Smooth muscle cell (in vitro differentiated cells): ENCODE data around the gene PCGF3. TPM values are rescaled to one million over a fixed set of nuclear protein-coding genes. Genes with fewer than 3 reads are reported as not detected.

Experiments
- DNase-seq: peaks from one replicate; lab custom pipeline; 2025; ENCODE audit not compliant: unreplicated experiment; lab: John Stamatoyannopoulos, UW
- H2AFZ ChIP-seq: fragments of 200-600 bp; sonication (generic); 2 replicates; pipeline ENCODE4 v1.6.0; 2016; ENCODE audit warnings: antibody characterized with exemption, low read depth, mild to moderate bottlenecking
- H3F3A ChIP-seq: fragments of 200-600 bp; sonication (generic); 2 replicates; pipeline ENCODE4 v1.6.0; 2017; ENCODE audit warnings: antibody characterized with exemption, low read depth
- H3K27ac ChIP-seq: fragments of 200-600 bp; sonication (generic); 2 replicates; pipeline ENCODE4 v1.5.1; 2016; ENCODE audit warnings: low read depth, mild to moderate bottlenecking
- H3K27me3 ChIP-seq: fragments of 200-600 bp; sonication (generic); 2 replicates; pipeline ENCODE4 v1.6.1; 2016; ENCODE audit warnings: low read depth, mild to moderate bottlenecking
- H3K36me3 ChIP-seq: fragments of 200-600 bp; sonication (generic); 2 replicates; pipeline ENCODE4 v1.5.1; 2016; ENCODE audit warnings: low read depth
- H3K4me1 ChIP-seq: fragments of 200-600 bp; sonication (generic); 2 replicates; pipeline ENCODE4 v1.5.1; 2016; ENCODE audit warnings: low read depth
- H3K4me2 ChIP-seq: fragments of 200-600 bp; sonication (generic); 2 replicates; pipeline ENCODE4 v1.6.0; 2016; ENCODE audit warnings: mild to moderate bottlenecking
- H3K4me3 ChIP-seq: fragments of 200-600 bp; sonication (generic); 2 replicates; pipeline ENCODE4 v1.5.1; 2016; ENCODE audit warnings: mild to moderate bottlenecking
- H3K79me2 ChIP-seq: fragments of 200-600 bp; sonication (generic); 2 replicates; pipeline ENCODE4 v1.6.0; 2016; ENCODE audit warnings: low read depth, mild to moderate bottlenecking
- H3K9ac ChIP-seq: fragments of 200-600 bp; sonication (generic); 2 replicates; pipeline ENCODE4 v1.6.0; 2016; ENCODE audit warnings: low read depth
- H3K9me3 ChIP-seq: fragments of 200-600 bp; sonication (generic); replicated peaks from 2 replicates; pipeline ENCODE4 v1.5.1; 2016; ENCODE audit warnings: low read depth
- H4K20me1 ChIP-seq: fragments of 200-600 bp; sonication (generic); 2 replicates; pipeline ENCODE4 v1.6.0; 2016; ENCODE audit warnings: low read depth
- WGBS: methylation state at CpG from one replicate; pipeline ENCODE4 v1.1.7; 2016; ENCODE audit warnings: low lambda C conversion rate; 5-methylcytosine and 5-hydroxymethylcytosine counted together
- polyA plus RNA-seq: library from polyadenylated mRNA; unstranded; fragments of >200 nt; fragmentation: Nextera tagmentation; extraction: Ambion mirVana; gene quantifications from 2 replicates; pipeline ENCODE4 v1.2.1, GENCODE V29; 2016
- total RNA-seq: library from RNA; depleted of rRNA; stranded (reverse); fragments of >200 nt; gene quantifications from 2 replicates; pipeline ENCODE4 v1.2.3, GENCODE V29; 2014
- TF ChIP-seq, protein P1 (sequence below): fragments of 200-600 bp; sonication (generic); IDR thresholded peaks from 2 replicates; pipeline ENCODE4 v1.5.1; 2017; ENCODE audit warnings: borderline replicate concordance, mild to moderate bottlenecking, antibody characterized with exemption; ENCODE audit not compliant: insufficient read depth, poor library complexity, severe bottlenecking

PCGF3 gene, protein sequence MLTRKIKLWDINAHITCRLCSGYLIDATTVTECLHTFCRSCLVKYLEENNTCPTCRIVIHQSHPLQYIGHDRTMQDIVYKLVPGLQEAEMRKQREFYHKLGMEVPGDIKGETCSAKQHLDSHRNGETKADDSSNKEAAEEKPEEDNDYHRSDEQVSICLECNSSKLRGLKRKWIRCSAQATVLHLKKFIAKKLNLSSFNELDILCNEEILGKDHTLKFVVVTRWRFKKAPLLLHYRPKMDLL
- 45.4 and 57.5 TPM in 2 replicates for total RNA-seq
- 29.6 and 30.9 TPM in 2 replicates for polyA plus RNA-seq

DNA sequence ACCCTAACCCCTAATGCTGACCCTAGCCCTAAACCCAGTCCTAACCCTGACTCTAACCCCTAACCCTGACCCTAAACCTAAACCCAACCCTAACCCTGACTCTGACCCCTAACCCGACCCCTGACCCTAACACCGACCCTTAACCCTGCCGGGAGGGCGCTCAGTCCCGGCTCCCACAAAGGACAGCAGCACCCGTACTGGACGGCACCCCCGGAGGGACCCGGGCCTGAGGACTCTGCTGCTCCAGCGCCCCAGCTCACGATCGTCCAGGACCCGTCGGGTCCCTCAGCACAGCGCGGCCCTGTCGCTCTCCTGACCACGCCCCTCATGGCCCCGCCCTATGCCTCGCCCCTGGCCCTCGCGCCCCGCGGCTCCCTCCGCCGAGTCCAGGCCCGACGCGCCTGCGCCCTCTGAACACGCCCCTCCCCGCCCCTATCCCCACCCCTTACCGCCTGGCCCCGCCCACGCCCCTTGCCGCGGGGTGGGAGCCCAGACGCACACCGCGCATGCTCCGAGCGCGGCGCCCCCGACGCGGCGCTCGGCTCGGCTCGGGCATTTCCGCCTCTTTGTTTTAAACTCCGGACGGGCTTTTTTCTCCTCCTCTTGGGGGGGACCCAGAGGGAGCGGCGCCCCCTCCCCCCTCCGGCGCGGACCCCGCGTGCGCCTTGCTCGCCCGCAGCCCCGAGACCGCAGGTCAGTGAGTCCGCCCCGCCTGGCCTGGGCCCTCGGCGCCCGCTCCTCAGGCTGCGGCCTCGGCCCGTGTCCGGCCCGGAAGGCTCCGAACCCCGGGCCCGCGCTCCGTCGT is at the start of gene PCGF3:
PCGF3 (plus strand) TSS at position 555 of the 805 bp plus-strand sequence. CDS start 27,849 bp downstream, outside the sequence.
- H3K4me2 ChIP-seq, result peak within 1 kb of the TSS; percentile 99
- peaks cover 20% of the 10 kb centered on the region for H3K4me1 ChIP-seq
- no peaks in the 10 kb centered on the region for H3K27me3 ChIP-seq
- peak within 1 kb of the TSS; percentile 100 for H3K9ac ChIP-seq
- WGBS, result 6% methylated on average over 41 of the region's 82 CpGs
- no peaks in the 10 kb centered on the region for H3F3A ChIP-seq
- peak within 1 kb of the TSS; percentile 85 for H2AFZ ChIP-seq
- peaks cover 37% of the 10 kb centered on the region for H4K20me1 ChIP-seq
- no peaks in the 10 kb centered on the region for H3K36me3 ChIP-seq
- H3K79me2 ChIP-seq, result peaks cover 49% of the 10 kb centered on the region
- H3K4me3 ChIP-seq, result peak within 1 kb of the TSS; percentile 100
- TF ChIP-seq, protein P1, sequence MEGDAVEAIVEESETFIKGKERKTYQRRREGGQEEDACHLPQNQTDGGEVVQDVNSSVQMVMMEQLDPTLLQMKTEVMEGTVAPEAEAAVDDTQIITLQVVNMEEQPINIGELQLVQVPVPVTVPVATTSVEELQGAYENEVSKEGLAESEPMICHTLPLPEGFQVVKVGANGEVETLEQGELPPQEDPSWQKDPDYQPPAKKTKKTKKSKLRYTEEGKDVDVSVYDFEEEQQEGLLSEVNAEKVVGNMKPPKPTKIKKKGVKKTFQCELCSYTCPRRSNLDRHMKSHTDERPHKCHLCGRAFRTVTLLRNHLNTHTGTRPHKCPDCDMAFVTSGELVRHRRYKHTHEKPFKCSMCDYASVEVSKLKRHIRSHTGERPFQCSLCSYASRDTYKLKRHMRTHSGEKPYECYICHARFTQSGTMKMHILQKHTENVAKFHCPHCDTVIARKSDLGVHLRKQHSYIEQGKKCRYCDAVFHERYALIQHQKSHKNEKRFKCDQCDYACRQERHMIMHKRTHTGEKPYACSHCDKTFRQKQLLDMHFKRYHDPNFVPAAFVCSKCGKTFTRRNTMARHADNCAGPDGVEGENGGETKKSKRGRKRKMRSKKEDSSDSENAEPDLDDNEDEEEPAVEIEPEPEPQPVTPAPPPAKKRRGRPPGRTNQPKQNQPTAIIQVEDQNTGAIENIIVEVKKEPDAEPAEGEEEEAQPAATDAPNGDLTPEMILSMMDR, result no peak
- H3K27ac ChIP-seq, result peak within 1 kb of the TSS; percentile 72
- peak; percentile 92 for DNase-seq
- no peaks in the 10 kb centered on the region for H3K9me3 ChIP-seq

DNA sequence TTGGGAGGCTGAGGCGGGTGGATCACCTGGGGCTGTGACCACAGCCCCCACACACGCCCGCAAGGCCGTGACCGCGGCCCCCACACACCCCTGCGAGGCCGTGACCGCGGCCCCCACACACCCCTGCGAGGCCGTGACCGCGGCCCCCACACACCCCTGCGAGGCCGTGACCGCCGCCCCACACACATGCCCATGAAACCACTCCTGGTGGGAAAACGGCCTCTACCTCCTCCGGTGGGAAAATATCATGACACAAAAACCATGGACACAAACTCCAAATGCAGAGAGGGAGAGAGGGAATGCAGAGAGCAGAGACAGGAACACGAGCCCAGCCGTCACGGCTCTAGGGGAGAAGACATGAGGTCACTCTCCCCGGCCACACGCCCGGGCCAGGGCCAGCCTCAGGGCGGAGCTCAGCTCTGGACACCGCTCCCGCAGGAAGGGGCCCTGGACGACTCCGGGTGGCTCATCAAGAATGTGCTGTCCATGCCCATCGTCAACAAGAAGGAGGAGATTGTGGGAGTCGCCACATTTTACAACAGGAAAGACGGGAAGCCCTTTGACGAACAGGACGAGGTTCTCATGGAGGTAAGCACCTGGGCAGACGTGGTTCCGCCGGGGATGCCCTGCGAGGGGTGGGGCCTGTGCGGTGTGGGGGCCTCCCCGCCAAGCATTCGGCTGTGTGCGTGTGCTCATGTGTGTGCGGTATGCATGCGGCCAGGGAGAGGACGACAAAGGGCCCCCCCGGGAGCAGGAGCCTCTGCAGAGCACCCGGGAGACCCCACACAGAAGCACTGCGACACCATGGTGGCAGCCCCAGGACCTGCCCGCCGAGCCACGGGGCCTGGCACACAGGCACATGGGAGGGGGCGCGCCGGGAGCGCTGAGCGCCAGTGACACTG is 48.9 kb upstream of the PCGF3 start:
- DNase-seq, result no peak
- Histone ChIP-seq H3K79me2 (no peaks in the 10 kb centered on the region), H3K9ac (no peak overlapping the region), H2AFZ (no peak overlapping the region), H3K27ac (no peak overlapping the region), H3K9me3 (no peaks in the 10 kb centered on the region), H3K4me1 (no peaks in the 10 kb centered on the region), H3F3A (no peaks in the 10 kb centered on the region), H3K4me3 (no peak overlapping the region), H4K20me1 (no peaks in the 10 kb centered on the region), H3K36me3 (no peaks in the 10 kb centered on the region), H3K27me3 (no peaks in the 10 kb centered on the region), H3K4me2 (no peak overlapping the region)
- 85% methylated on average over 39 of the region's 58 CpGs for WGBS
- TF ChIP-seq, protein P1, result no peak

DNA sequence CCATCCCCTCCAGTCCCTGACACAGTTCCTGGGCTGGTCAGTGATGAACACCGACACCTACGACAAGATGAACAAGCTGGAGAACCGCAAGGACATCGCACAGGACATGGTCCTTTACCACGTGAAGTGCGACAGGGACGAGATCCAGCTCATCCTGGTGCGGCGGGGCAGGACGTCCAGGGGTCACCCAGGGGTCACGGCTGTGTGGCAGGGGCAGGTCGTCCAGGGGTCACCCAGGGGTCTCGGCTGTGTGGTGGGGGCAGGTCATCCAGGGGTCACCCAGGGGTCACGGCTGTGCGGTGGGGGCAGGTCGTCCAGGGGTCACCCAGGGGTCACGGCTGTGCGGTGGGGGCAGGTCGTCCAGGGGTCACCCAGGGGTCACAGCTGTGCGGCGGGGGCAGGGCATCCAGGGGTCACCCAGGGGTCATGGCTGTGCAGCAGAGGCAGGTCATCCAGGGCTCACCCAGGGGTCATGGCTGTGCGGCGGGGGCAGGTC is 48.2 kb upstream of the PCGF3 start:
- no peak overlapping the region for H2AFZ ChIP-seq
- no peaks in the 10 kb centered on the region for H3F3A ChIP-seq
- DNase-seq, result no peak
- no peak overlapping the region for H3K9ac ChIP-seq
- H3K4me3 ChIP-seq, result no peak overlapping the region
- H3K36me3 ChIP-seq, result no peaks in the 10 kb centered on the region
- no peaks in the 10 kb centered on the region for H4K20me1 ChIP-seq
- H3K79me2 ChIP-seq, result no peaks in the 10 kb centered on the region
- H3K9me3 ChIP-seq, result no peaks in the 10 kb centered on the region
- H3K4me2 ChIP-seq, result no peak overlapping the region
- no peak overlapping the region for H3K27ac ChIP-seq
- WGBS, result 95% methylated on average over 17 of the region's 23 CpGs
- no peaks in the 10 kb centered on the region for H3K27me3 ChIP-seq
- TF ChIP-seq, protein P1, result no peak
- no peaks in the 10 kb centered on the region for H3K4me1 ChIP-seq
